ENCODE data around the gene PTPN14.

PTPN14 gene

GRCh38 chr1:214568328-214568727, 16.9 kb upstream of the PTPN14 start:
- no peak for DNase-seq (ENCODE audit: low read depth in 2 of 2)

- DNase-seq (ENCODE audit: low read depth in 2 of 2): no peak
Observed at GRCh38 chr1:214567481-214567980, 16.1 kb upstream of the PTPN14 start.

- DNase-seq (ENCODE audit: low read depth in 2 of 2): no peak
Observed at GRCh38 chr1:214566158-214567104, 15.0 kb upstream of the PTPN14 start.

GRCh38 chr1:214565310-214565709, 13.9 kb upstream of the PTPN14 start:
- no peak for DNase-seq (ENCODE audit: low read depth in 2 of 2)

GRCh38 chr1:214563881-214564280, 12.5 kb upstream of the PTPN14 start:
- DNase-seq (ENCODE audit: low read depth in 2 of 2): no peak

- no peak for DNase-seq (ENCODE audit: low read depth in 2 of 2)
Observed at GRCh38 chr1:214557952-214558735, 6.7 kb upstream of the PTPN14 start.

- no peak for DNase-seq (ENCODE audit: low read depth in 2 of 2)
Observed at GRCh38 chr1:214553142-214553710, 1.8 kb upstream of the PTPN14 start.

- DNase-seq (ENCODE audit: low read depth in 2 of 2): no peak
Observed at GRCh38 chr1:214552174-214552608, 789 bp upstream of the PTPN14 start.

GRCh38 chr1:214550857-214551435, 456 bp downstream of the PTPN14 start:
- peak in 1 of 2 donors; percentile 3 for DNase-seq (ENCODE audit: low read depth in 2 of 2)

- no peak for DNase-seq (ENCODE audit: low read depth in 2 of 2)
Observed at GRCh38 chr1:214550013-214550856, 1.2 kb downstream of the PTPN14 start.

- DNase-seq (ENCODE audit: low read depth in 2 of 2): no peak
Observed at GRCh38 chr1:214549604-214550003, 1.8 kb downstream of the PTPN14 start.

- no peak for DNase-seq (ENCODE audit: low read depth in 2 of 2)
Observed at GRCh38 chr1:214548988-214549387, 2.4 kb downstream of the PTPN14 start.

- no peak for DNase-seq (ENCODE audit: low read depth in 2 of 2)
Observed at GRCh38 chr1:214548271-214548670, 3.1 kb downstream of the PTPN14 start.

GRCh38 chr1:214547747-214548146, 3.7 kb downstream of the PTPN14 start:
- DNase-seq (ENCODE audit: low read depth in 2 of 2): no peak

- no peak for DNase-seq (ENCODE audit: low read depth in 2 of 2)
Observed at GRCh38 chr1:214546886-214547641, 4.3 kb downstream of the PTPN14 start.

GRCh38 chr1:214546084-214546483, 5.3 kb downstream of the PTPN14 start:
- DNase-seq (ENCODE audit: low read depth in 2 of 2): no peak

- DNase-seq (ENCODE audit: low read depth in 2 of 2): no peak
Observed at GRCh38 chr1:214545293-214545692, 6.1 kb downstream of the PTPN14 start.

GRCh38 chr1:214544791-214545190, 6.6 kb downstream of the PTPN14 start:
- DNase-seq (ENCODE audit: low read depth in 2 of 2): no peak

GRCh38 chr1:214542275-214543199, 8.9 kb downstream of the PTPN14 start:
- no peak for DNase-seq (ENCODE audit: low read depth in 2 of 2)
